ENCODE data around the gene ABCG2. TPM values are rescaled to one million over a fixed set of nuclear protein-coding genes. Genes with fewer than 3 reads are reported as not detected.

Gene ABCG2
- polyA plus RNA-seq, 1 of the 3 experiments (the other 2 are of a cell fraction), result 0.02 TPM

DNA sequence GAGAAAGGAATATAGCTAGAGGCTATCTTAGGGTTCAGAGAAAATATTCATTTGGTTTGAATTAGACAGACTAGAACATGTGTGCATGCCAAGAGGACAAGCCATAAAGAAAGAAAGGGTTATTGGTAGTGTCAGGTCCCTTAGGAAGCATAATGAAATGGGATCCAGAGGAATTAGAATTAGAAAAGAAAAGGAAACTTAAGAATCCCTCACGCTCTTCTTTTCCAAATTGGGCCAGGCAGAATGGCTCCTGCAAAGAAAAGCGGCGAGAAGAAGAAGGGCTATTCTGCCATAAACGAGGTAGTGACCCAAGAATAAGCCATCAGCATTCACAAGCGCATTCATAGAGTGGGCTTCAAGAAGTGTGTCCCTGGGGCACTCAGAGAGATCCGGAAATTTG, 4.9 kb upstream of the ABCG2 start:
- ChIA-PET CTCF (interaction anchor here (1.0 to 1.9 kb wide), 2 partner anchors 49 to 315 kb away, joined by 3 to 5 read pairs; no protein-coding TSS in a partner anchor), POLR2A (no interaction called here)
- H3F3A ChIP-seq (replicated peaks; ENCODE audit: insufficient read depth), result no peaks in the 10 kb centered on the region
- H3K4me1 ChIP-seq (ENCODE audit: control insufficient read depth in 1 of 2, insufficient read depth in 2 of 2, low read depth in 1 of 2, low read length in 1 of 2), result peaks cover 0 to 7% of the 10 kb centered on the region in 2 experiments; a peak in 1 of 4 replicates
- H3K4me3 ChIP-seq (ENCODE audit: low read depth in 2 of 2, low read length in 1 of 2), result no peak overlapping the region
- no peaks in the 10 kb centered on the region for H4K20me1 ChIP-seq (ENCODE audit: insufficient read depth)
- TF ChIP-seq SMC3 (IDR thresholded peaks at IDR 0.05; ENCODE audit: low read depth, low read length) (no peak), JUND (IDR thresholded peaks at IDR 0.05) (no peak), FOSL2 (IDR thresholded peaks at IDR 0.05; ENCODE audit: borderline replicate concordance, low read depth) (no peak), FOXM1 (IDR thresholded peaks at IDR 0.05; ENCODE audit: low read depth) (no peak), NFIC (IDR thresholded peaks at IDR 0.05; ENCODE audit: borderline replicate concordance) (no peak)
- TF ChIP-seq, protein P1, sequence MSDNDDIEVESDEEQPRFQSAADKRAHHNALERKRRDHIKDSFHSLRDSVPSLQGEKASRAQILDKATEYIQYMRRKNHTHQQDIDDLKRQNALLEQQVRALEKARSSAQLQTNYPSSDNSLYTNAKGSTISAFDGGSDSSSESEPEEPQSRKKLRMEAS (IDR thresholded peaks at IDR 0.05; ENCODE audit: low read depth), result no peak
- TF ChIP-seq, protein P2, sequence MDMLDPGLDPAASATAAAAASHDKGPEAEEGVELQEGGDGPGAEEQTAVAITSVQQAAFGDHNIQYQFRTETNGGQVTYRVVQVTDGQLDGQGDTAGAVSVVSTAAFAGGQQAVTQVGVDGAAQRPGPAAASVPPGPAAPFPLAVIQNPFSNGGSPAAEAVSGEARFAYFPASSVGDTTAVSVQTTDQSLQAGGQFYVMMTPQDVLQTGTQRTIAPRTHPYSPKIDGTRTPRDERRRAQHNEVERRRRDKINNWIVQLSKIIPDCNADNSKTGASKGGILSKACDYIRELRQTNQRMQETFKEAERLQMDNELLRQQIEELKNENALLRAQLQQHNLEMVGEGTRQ (IDR thresholded peaks at IDR 0.05; ENCODE audit: borderline replicate concordance, low read depth, low read length), result no peak
- no peak overlapping the region for H3K4me2 ChIP-seq
- H3K9ac ChIP-seq, result no peak overlapping the region
- H3K36me3 ChIP-seq (replicated peaks in 1 of 2; ENCODE audit: control insufficient read depth in 1 of 2, insufficient read depth in 2 of 2, low read length in 1 of 2), result no peaks in the 10 kb centered on the region
- no peaks in the 10 kb centered on the region for H3K9me3 ChIP-seq
- H3K9me2 ChIP-seq, result no peaks in the 10 kb centered on the region
- no peak overlapping the region for H3K27ac ChIP-seq (ENCODE audit: low read depth in 2 of 2, low read length in 1 of 2)
- H3K79me2 ChIP-seq (ENCODE audit: insufficient read depth), result no peaks in the 10 kb centered on the region
- 85% methylated on average over 6 of the region's 6 CpGs for WGBS (ENCODE audit: low lambda C conversion rate)
- DNase-seq, result no peak
- H2AFZ ChIP-seq (ENCODE audit: low read depth), result no peak overlapping the region
- H3K27me3 ChIP-seq (ENCODE audit: insufficient read depth), result no peaks in the 10 kb centered on the region

GRCh38 chr4:88162626-88163025, 4.2 kb upstream of the ABCG2 start:
- Histone ChIP-seq H3K27ac (ENCODE audit: low read depth in 2 of 2, low read length in 1 of 2) (no peak overlapping the region), H3K27me3 (ENCODE audit: insufficient read depth) (no peaks in the 10 kb centered on the region), H3K9me2 (no peaks in the 10 kb centered on the region), H4K20me1 (ENCODE audit: insufficient read depth) (no peaks in the 10 kb centered on the region), H3K36me3 (replicated peaks in 1 of 2; ENCODE audit: control insufficient read depth in 1 of 2, insufficient read depth in 2 of 2, low read length in 1 of 2) (no peaks in the 10 kb centered on the region), H3K9me3 (no peaks in the 10 kb centered on the region), H2AFZ (ENCODE audit: low read depth) (no peak overlapping the region), H3K4me2 (no peak overlapping the region), H3K9ac (no peak overlapping the region), H3F3A (replicated peaks; ENCODE audit: insufficient read depth) (no peaks in the 10 kb centered on the region), H3K4me1 (ENCODE audit: control insufficient read depth in 1 of 2, insufficient read depth in 2 of 2, low read depth in 1 of 2, low read length in 1 of 2) (peaks cover 0 to 8% of the 10 kb centered on the region in 2 experiments; a peak in 1 of 4 replicates), H3K4me3 (ENCODE audit: low read depth in 2 of 2, low read length in 1 of 2) (no peak overlapping the region), H3K79me2 (ENCODE audit: insufficient read depth) (no peaks in the 10 kb centered on the region)
- ChIA-PET POLR2A (no interaction called here), CTCF (interaction anchor here (1.9 kb wide), 1 partner anchor 49 kb away, joined by 5 read pairs; no protein-coding TSS in a partner anchor)
- DNase-seq, result no peak
- TF ChIP-seq RCOR1 (IDR thresholded peaks at IDR 0.05; ENCODE audit: low read length), result no peak
- TF ChIP-seq CHD2 (IDR thresholded peaks at IDR 0.05; ENCODE audit: low read length, partially characterized antibody), result no peak
- no peak for TF ChIP-seq NFIC (IDR thresholded peaks at IDR 0.05; ENCODE audit: borderline replicate concordance)
- TF ChIP-seq GATA2 (CRISPR knock-in tag; IDR thresholded peaks at IDR 0.05), result no peak

GRCh38 chr4:88159229-88159725, 838 bp upstream of the ABCG2 start:
- Histone ChIP-seq H3K27ac (ENCODE audit: low read depth in 2 of 2, low read length in 1 of 2) (no peak overlapping the region), H3K79me2 (ENCODE audit: insufficient read depth) (no peaks in the 10 kb centered on the region), H4K20me1 (ENCODE audit: insufficient read depth) (no peaks in the 10 kb centered on the region), H3K27me3 (ENCODE audit: insufficient read depth) (no peaks in the 10 kb centered on the region), H2AFZ (ENCODE audit: low read depth) (peak overlapping the region; percentile 87; the same call in 1 of the 2 replicates), H3K9me3 (no peaks in the 10 kb centered on the region), H3K9me2 (no peaks in the 10 kb centered on the region), H3K9ac (no peak overlapping the region), H3K4me2 (peak overlapping the region; percentile 89), H3K4me1 (ENCODE audit: control insufficient read depth in 1 of 2, insufficient read depth in 2 of 2, low read depth in 1 of 2, low read length in 1 of 2) (peaks cover 0 to 8% of the 10 kb centered on the region in 2 experiments; a peak in 1 of 4 replicates), H3K36me3 (replicated peaks in 1 of 2; ENCODE audit: control insufficient read depth in 1 of 2, insufficient read depth in 2 of 2, low read length in 1 of 2) (no peaks in the 10 kb centered on the region), H3K4me3 (ENCODE audit: low read depth in 2 of 2, low read length in 1 of 2) (peak overlapping the region; percentile 51 to 61), H3F3A (replicated peaks; ENCODE audit: insufficient read depth) (no peaks in the 10 kb centered on the region)
- POLR2A ChIA-PET, result no interaction called here
- no peak for DNase-seq
- 31% methylated on average over 14 of the region's 14 CpGs for WGBS (ENCODE audit: low lambda C conversion rate)
- CTCF ChIA-PET, result interaction anchor here (1.9 kb wide), 1 partner anchor 53 kb away, joined by 7 read pairs; no protein-coding TSS in a partner anchor
- TF ChIP-seq GABPA (IDR thresholded peaks at IDR 0.05; ENCODE audit: low read depth), result no peak
- TF ChIP-seq JUND (IDR thresholded peaks at IDR 0.05), result no peak
- no peak for TF ChIP-seq ZBTB33 (IDR thresholded peaks at IDR 0.05; ENCODE audit: borderline replicate concordance, low read depth)
- TF ChIP-seq, protein P2 (IDR thresholded peaks at IDR 0.05; ENCODE audit: borderline replicate concordance, low read depth, low read length), result no peak
- TF ChIP-seq, protein P3, sequence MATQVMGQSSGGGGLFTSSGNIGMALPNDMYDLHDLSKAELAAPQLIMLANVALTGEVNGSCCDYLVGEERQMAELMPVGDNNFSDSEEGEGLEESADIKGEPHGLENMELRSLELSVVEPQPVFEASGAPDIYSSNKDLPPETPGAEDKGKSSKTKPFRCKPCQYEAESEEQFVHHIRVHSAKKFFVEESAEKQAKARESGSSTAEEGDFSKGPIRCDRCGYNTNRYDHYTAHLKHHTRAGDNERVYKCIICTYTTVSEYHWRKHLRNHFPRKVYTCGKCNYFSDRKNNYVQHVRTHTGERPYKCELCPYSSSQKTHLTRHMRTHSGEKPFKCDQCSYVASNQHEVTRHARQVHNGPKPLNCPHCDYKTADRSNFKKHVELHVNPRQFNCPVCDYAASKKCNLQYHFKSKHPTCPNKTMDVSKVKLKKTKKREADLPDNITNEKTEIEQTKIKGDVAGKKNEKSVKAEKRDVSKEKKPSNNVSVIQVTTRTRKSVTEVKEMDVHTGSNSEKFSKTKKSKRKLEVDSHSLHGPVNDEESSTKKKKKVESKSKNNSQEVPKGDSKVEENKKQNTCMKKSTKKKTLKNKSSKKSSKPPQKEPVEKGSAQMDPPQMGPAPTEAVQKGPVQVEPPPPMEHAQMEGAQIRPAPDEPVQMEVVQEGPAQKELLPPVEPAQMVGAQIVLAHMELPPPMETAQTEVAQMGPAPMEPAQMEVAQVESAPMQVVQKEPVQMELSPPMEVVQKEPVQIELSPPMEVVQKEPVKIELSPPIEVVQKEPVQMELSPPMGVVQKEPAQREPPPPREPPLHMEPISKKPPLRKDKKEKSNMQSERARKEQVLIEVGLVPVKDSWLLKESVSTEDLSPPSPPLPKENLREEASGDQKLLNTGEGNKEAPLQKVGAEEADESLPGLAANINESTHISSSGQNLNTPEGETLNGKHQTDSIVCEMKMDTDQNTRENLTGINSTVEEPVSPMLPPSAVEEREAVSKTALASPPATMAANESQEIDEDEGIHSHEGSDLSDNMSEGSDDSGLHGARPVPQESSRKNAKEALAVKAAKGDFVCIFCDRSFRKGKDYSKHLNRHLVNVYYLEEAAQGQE (IDR thresholded peaks at IDR 0.05; ENCODE audit: low read depth, low read length), result no peak
- TF ChIP-seq SMC3 (IDR thresholded peaks at IDR 0.05; ENCODE audit: low read depth, low read length), result no peak
- no peak for TF ChIP-seq CHD2 (IDR thresholded peaks at IDR 0.05; ENCODE audit: low read length, partially characterized antibody)
